Neuron (in vitro differentiated cells): ENCODE data around the gene E4F1.
A peak's percentile ranks its signal among the peaks of the same experiment; 100 is the strongest.

Source experiments
- H2AFZ ChIP-seq: one replicate; pipeline ENCODE4 v1.6.1; 2013; ENCODE audit warnings: low read depth, mild to moderate bottlenecking, inconsistent platforms, low read length, moderate library complexity
- H3K27me3 ChIP-seq: one replicate; pipeline ENCODE4 v1.6.1; 2013; ENCODE audit warnings: low read length; ENCODE audit not compliant: insufficient read depth
- H3K36me3 ChIP-seq: one replicate; pipeline ENCODE4 v1.6.1; 2013; ENCODE audit warnings: low read length; ENCODE audit not compliant: insufficient read depth
- H3K4me1 ChIP-seq: one replicate; pipeline ENCODE4 v1.6.1; 2013; ENCODE audit warnings: low read length; ENCODE audit not compliant: insufficient read depth
- H3K4me3 ChIP-seq: 2 replicates; pipeline ENCODE4 v1.5.1; 2013; ENCODE audit warnings: mild to moderate bottlenecking, low read length, moderate library complexity
- H3K9me3 ChIP-seq: one replicate; pipeline ENCODE4 v1.6.1; 2013; ENCODE audit warnings: low read length

E4F1 gene

DNA sequence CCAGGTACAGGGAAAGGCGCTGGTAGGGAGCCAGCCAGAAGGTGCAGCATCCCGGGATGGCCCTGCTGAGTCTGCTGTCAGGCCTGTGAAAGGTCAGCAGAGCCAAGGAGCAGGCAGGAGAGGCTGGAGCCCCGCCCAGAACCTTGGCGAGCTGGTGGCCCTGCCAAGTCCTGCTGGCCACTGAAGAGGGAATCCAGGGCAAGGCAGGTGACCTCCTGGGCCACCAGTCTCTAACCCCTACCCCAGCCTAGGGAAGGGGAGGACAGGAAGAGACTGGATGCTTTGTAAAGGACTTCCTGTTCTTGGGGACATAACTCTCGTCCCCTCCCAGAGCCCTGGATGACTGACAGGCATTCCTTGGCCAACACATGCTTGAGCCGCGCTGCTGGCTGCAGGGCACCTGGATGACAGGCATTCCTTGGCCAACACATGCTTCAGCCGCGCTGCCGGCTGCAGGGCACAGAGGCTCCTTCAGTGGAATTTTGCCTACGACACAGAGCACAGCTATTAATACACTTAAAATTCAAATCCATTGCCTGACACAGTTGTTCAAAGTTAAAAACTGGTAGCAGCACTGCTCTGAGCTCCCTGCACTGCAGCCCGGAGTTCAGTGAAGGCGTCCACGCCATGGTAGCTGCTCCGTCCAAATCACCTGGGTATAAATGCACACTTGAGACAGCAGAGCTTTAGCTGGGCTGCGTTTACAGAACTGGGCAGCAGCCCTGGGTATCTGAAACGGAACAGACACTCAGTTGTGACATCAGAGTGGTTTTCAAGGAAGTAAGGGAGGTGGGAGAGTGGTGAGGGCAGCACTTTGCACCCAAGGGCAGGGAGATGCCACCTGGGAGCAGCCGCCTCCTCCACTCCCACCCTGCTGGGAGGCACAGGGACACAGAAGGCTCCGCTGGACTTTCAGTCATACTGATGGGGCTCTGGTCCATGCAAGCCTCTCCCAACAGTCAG lies 10.7 kb upstream of the E4F1 start:
- no peak overlapping the region for H2AFZ ChIP-seq
- no peaks in the 10 kb centered on the region for H3K9me3 ChIP-seq
- peaks cover 37% of the 10 kb centered on the region for H3K36me3 ChIP-seq
- peak overlapping the region; percentile 93 for H3K4me3 ChIP-seq
- H3K27me3 ChIP-seq = no peaks in the 10 kb centered on the region
- H3K4me1 ChIP-seq = peaks cover 16% of the 10 kb centered on the region

DNA sequence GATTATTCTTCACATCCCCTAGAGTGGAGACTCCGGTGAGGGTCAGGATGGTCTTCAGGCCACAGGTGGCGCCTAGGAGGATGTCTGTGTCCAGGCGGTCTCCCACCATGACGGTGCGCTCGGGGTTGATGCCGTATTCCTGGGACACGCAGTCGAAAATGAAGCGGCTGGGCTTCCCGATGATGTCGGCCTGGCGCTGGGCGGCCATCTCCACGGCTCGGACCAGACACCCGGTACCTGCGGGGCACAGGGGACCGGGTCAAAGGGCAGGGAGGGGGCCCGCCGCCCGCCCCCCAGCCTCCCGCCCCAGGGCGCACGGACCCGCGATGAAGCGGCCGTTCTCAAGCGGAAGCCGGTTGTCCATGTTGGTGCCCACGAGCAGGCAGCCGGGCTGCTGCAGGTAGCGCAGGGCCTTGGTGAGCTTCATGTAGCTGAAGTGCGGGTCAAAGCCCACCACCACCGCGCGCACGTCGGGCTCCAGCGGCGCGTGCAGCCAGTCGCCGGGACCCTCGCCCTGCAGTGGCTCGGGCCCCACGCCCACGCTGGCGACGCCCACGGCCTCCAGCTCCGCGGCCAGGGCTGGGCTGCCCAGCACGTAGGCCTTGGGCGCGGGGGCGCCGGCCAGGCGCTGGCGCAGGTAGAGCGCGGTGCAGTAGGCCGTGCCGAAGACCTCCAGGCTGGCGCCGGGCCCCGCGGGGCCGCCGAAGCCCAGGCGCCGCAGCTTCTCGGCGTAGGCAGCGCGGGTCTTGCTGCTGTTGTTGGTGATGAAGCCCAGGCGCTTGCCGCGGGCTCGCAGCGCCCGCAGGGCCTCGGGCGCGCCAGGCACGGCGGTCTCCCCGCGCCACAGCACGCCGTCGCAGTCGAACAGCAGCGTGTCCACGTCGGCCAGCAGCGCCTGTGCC lies 9.3 kb upstream of the E4F1 start:
- Histone ChIP-seq H3K9me3 (no peaks in the 10 kb centered on the region), H3K36me3 (peaks cover 26% of the 10 kb centered on the region), H3K27me3 (no peaks in the 10 kb centered on the region), H3K4me3 (peak overlapping the region; percentile 93), H3K4me1 (peaks cover 16% of the 10 kb centered on the region), H2AFZ (no peak overlapping the region)

DNA sequence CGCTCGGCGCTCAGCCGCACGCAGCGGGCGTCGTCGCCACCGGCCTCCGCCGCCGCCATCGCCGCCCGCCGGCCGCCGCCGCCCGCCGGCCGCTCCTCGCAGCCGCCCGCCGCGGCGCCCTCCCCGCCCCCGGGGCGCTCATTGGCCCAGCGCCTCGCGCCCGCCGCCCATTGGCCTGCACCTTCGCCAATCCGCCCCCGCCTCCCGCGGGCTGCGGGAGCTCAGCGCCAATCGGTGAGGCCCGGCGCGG lies 8.7 kb upstream of the E4F1 start, which contains the start of gene PGP:
TSS of gene PGP (minus strand) at position 122 of the 250 bp plus-strand sequence. CDS start at position 59, 63 bp downstream.
- H3K27me3 ChIP-seq = no peaks in the 10 kb centered on the region
- H2AFZ ChIP-seq = peak within 1 kb of the TSS; percentile 50

DNA sequence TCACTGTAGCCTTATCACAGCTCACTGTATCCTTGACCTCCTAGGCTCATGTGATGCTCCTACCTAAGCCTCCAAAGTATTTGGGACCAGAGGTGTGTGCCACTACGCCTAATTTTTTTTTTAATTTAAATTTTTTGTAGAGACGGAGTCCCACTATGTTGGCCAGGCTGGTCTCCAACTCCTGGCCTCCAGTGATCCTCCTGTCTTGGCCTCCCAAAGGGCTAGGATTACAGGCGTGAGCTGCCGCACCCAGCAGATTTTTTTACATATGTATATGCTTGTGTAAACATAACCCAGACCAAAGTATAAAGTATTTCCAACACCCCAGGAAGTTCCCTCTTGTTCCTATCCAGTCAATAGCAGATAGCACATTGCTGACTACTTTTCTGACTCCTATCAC lies 7.1 kb upstream of the E4F1 start:
- H3K4me1 ChIP-seq = peaks cover 16% of the 10 kb centered on the region
- H3K9me3 ChIP-seq = no peaks in the 10 kb centered on the region
- H3K27me3 ChIP-seq = no peaks in the 10 kb centered on the region
- H3K4me3 ChIP-seq = no peak overlapping the region
- H2AFZ ChIP-seq = no peak overlapping the region
- H3K36me3 ChIP-seq = peaks cover 14% of the 10 kb centered on the region

More for the DNA sequence above, 8.7 kb upstream of the E4F1 start, which contains the start of gene PGP:
- Histone ChIP-seq H3K36me3 (peaks cover 21% of the 10 kb centered on the region), H3K4me1 (peaks cover 16% of the 10 kb centered on the region), H3K4me3 (peak within 1 kb of the TSS; percentile 96), H3K9me3 (no peaks in the 10 kb centered on the region)

DNA sequence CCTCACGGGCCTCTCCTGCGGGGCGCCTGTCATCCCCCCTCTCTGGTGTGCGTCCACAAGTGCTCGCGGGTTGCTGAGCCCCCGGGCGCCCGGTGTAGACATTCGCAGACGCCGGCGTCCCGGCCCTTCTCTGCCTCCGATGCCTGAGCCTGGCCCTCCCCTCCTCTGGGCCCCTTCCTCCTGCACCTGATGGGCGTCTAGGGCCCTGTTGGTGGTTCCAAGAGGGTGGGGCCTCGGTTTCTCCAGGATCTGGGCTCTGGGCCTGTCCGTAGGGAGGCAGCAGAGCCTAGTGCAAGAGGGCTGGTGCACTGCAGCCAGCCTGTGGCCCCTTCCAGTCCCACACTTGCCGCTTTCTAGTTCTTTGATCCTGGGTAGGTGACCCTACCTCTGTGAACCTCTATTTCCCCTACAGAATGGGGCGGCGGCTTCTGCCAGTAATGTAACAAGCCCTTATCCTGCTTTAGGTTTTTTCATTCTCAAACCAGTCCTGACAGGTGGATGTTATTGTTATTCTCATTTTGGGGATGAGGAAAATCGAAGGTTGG lies 623 bp downstream of the E4F1 start:
- Histone ChIP-seq H3K27me3 (no peaks in the 10 kb centered on the region), H3K9me3 (no peaks in the 10 kb centered on the region), H2AFZ (peak overlapping the region; percentile 38), H3K4me3 (peak overlapping the region; percentile 86), H3K4me1 (peaks cover 12% of the 10 kb centered on the region), H3K36me3 (peaks cover 23% of the 10 kb centered on the region)

DNA sequence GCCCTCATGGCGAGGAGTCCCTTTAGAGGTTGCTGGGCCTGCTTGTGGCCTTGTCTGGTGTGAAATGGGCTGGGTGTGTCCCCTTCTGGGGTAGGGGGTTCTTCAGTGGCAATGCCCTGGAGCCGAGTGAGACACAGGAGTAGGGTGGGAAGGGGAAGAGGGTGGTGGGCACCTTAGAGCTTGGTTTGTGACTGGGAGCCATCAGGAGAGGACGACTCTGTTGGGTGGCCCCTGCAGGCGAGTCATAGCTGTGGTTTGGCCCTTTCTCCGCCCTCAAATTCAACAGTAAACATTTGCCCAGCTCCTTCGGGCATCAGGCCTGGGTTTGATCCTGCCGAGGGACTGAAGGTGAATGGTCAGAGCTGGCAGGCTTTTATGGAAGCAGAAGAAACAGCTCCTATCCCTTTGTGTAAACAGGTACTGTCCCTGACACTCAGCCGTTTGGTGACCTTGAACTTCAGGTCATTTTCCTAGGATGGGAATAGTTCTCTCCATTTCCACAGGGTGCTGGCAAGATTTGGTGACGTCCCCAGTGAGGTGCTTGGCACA lies 2.9 kb downstream of the E4F1 start:
- Histone ChIP-seq H3K27me3 (no peaks in the 10 kb centered on the region), H3K36me3 (peaks cover 44% of the 10 kb centered on the region), H3K4me1 (peaks cover 12% of the 10 kb centered on the region), H2AFZ (no peak overlapping the region), H3K9me3 (no peaks in the 10 kb centered on the region), H3K4me3 (no peak overlapping the region)

DNA sequence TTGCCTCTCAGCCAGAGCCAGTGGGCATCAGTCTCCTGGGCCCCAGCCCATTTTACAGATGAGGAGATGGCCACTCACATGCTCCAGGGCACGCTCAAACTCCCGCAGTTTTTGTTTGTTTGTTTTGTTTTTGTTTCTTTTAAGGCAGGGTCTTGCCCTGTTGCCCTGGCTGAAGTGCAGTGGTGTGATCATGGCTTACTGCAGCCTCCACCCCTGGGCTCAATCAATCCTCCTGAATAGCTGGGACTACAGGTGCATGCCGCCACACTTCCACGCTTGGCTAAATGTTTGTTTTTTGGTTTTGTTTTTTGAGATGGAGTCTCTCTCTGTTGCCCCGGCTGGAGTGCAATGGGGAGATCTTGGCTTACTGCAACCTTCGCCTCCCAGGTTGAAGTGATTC lies 3.5 kb downstream of the E4F1 start:
- Histone ChIP-seq H3K36me3 (peaks cover 50% of the 10 kb centered on the region), H3K9me3 (no peaks in the 10 kb centered on the region), H2AFZ (no peak overlapping the region), H3K4me3 (no peak overlapping the region), H3K27me3 (no peaks in the 10 kb centered on the region), H3K4me1 (peaks cover 12% of the 10 kb centered on the region)

DNA sequence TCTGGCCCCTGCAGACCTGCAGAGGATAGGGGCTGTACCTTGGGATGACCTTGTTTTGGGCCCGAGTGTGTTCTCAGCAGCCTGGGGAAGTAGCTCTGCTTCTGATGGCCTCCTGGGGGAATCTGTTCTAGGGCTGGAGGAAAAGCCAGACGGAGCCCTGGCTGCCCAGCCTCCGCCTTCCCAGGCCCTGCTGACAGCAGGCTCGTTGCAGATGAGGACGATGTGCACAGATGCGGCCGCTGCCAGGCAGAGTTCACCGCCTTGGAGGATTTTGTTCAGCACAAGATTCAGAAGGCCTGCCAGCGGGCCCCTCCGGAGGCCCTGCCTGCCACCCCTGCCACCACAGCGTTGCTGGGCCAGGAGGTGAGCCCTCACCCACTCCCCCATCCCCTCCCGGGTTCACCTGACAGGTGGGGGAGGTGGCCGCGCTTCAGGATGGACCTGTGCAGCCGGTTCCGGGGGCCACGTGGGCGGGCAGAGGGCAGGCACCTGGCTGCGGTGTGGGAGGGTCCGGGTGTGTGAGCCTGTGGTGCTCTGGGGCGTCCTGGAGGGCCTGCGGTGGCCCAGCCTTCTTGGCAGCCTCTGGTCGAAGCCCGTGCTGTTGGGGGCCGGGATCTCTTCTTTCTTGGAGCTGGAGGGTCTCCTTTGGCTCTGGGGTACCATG lies 4.9 kb downstream of the E4F1 start:
- Histone ChIP-seq H3K4me3 (no peak overlapping the region), H3K36me3 (peaks cover 62% of the 10 kb centered on the region), H3K4me1 (peaks cover 12% of the 10 kb centered on the region), H2AFZ (no peak overlapping the region), H3K27me3 (no peaks in the 10 kb centered on the region), H3K9me3 (no peaks in the 10 kb centered on the region)

DNA sequence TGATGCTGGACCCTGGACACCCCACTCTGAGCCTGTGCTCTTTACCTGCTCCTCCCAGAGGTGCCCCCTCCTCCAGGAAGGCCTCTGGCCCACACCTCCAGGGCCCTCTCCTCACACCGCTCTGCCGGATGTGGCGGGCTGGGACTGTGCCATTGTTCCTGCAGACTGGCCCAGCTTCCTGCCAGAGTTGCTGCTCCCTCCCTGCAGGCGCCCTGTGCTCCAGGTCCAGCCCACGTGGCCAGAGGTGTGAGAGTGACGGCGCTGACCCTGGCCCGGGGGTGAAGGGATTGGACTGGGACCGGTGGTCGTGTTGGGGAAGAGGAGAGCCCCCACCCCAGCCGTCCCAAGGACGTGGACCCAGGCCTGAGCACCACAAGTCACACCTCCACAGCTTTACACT lies 5.7 kb downstream of the E4F1 start:
- H3K36me3 ChIP-seq = peaks cover 70% of the 10 kb centered on the region
- no peaks in the 10 kb centered on the region for H3K9me3 ChIP-seq
- no peak overlapping the region for H2AFZ ChIP-seq
- H3K27me3 ChIP-seq = no peaks in the 10 kb centered on the region
- H3K4me3 ChIP-seq = no peak overlapping the region
- peaks cover 11% of the 10 kb centered on the region for H3K4me1 ChIP-seq

DNA sequence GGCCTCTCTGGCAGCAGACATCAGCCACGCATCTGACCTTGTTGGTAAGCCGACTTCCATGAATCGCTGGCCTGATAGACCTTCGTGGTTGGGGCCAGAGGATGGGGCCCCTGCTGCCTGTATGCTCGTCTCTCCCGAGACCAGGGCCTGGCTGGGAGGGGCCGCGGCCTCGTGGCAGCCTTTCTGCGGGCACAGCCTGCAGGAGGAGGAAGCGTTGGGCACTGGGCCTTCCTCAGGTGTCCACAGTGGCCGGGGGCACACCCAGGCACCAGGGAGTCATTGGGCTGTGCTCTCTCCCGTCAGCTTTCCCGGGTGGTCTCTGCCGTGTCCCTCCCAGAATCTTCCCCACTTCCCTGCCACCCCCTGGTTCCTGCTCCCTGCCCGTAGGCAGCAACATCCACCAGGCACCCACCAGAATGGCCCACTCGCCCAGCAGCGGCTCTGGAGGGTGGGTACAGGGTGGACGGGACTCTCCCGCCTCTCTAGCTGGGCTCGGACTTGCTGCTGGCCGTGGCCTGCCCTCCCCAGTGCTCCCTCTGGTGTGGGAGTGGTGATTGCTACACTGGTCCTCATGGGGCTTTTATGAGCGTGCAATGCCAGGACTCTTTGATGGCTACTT lies 6.3 kb downstream of the E4F1 start:
- Histone ChIP-seq H3K4me3 (no peak overlapping the region), H2AFZ (no peak overlapping the region), H3K36me3 (peaks cover 77% of the 10 kb centered on the region)

DNA sequence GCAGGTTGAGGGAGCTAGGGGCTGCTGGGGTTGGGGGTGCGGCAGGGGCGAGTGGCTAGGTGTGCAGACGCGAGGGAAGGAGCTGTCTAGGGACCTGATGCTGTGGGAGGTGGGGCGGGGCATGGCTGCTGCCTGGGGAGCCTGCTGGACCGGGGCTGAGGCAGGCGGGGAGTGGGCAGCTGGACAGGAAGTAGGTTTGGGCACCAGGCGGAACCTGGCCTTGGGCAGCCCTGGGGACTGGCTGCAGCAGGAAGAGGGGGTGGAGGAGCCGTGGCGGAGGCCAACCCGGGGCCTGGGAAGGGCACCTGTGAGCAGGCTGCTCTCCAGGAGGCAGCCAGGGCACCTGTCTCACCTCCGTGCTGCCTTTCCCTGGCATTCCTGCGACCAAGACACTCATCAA lies 7.0 kb downstream of the E4F1 start:
- peaks cover 82% of the 10 kb centered on the region for H3K36me3 ChIP-seq
- no peaks in the 10 kb centered on the region for H3K27me3 ChIP-seq
- no peak overlapping the region for H3K4me3 ChIP-seq
- H2AFZ ChIP-seq = no peak overlapping the region
- H3K4me1 ChIP-seq = no peaks in the 10 kb centered on the region
- H3K9me3 ChIP-seq = no peaks in the 10 kb centered on the region

More for the DNA sequence above, 6.3 kb downstream of the E4F1 start:
- Histone ChIP-seq H3K27me3 (no peaks in the 10 kb centered on the region), H3K4me1 (peaks cover 4% of the 10 kb centered on the region), H3K9me3 (no peaks in the 10 kb centered on the region)
